GM19324 (cell line): Measurements from ENCODE around the gene NEO1.

ENCODE experiments used
- ATAC-seq: cut with Tn5 transposase; IDR thresholded peaks from one replicate; pipeline ENCODE4 v1.9.1; 2021; ENCODE audit warnings: mild to moderate bottlenecking, moderate library complexity; ENCODE audit not compliant: unreplicated experiment, low FRiP score

NEO1 gene

GRCh38 chr15:73075160-73075859, 23.0 kb downstream of the NEO1 start:
- ATAC-seq = no peak

GRCh38 chr15:73078291-73078690, 26.0 kb downstream of the NEO1 start:
- no peak for ATAC-seq

GRCh38 chr15:73078722-73079121, 26.5 kb downstream of the NEO1 start:
- no peak for ATAC-seq

GRCh38 chr15:73079565-73079964, 27.3 kb downstream of the NEO1 start:
- no peak for ATAC-seq

- no peak for ATAC-seq
Observed at GRCh38 chr15:73081321-73081958, 29.2 kb downstream of the NEO1 start.

- no peak for ATAC-seq
Observed at GRCh38 chr15:73082812-73083211, 30.5 kb downstream of the NEO1 start.

GRCh38 chr15:73087098-73087497, 34.8 kb downstream of the NEO1 start:
- no peak for ATAC-seq

GRCh38 chr15:73105064-73105463, 52.8 kb downstream of the NEO1 start:
- ATAC-seq = no peak

GRCh38 chr15:73108676-73109075, 56.4 kb downstream of the NEO1 start:
- no peak for ATAC-seq

- ATAC-seq = no peak
Observed at GRCh38 chr15:73109765-73110164, 57.5 kb downstream of the NEO1 start.

- no peak for ATAC-seq
Observed at GRCh38 chr15:73110201-73110600, 57.9 kb downstream of the NEO1 start.

- ATAC-seq = no peak
Observed at GRCh38 chr15:73114064-73114463, 61.8 kb downstream of the NEO1 start.

- ATAC-seq = no peak
Observed at GRCh38 chr15:73116164-73116563, 63.9 kb downstream of the NEO1 start.

GRCh38 chr15:73118055-73118454, 65.8 kb downstream of the NEO1 start:
- no peak for ATAC-seq

- ATAC-seq = no peak
Observed at GRCh38 chr15:73119478-73119877, 67.2 kb downstream of the NEO1 start.

GRCh38 chr15:73120269-73120668, 68.0 kb downstream of the NEO1 start:
- ATAC-seq = no peak

GRCh38 chr15:73125219-73125618, 73.0 kb downstream of the NEO1 start:
- no peak for ATAC-seq

- ATAC-seq = no peak
Observed at GRCh38 chr15:73127302-73127936, 75.2 kb downstream of the NEO1 start.

GRCh38 chr15:73130830-73131229, 78.6 kb downstream of the NEO1 start:
- no peak for ATAC-seq

GRCh38 chr15:73134196-73134595, 81.9 kb downstream of the NEO1 start:
- ATAC-seq = no peak

- ATAC-seq = no peak
Observed at GRCh38 chr15:73139041-73139743, 86.9 kb downstream of the NEO1 start.
